CD4-positive, alpha-beta memory T cell (primary cell): Measurements from ENCODE around the gene ZNF628. TPM values are rescaled to one million over a fixed set of nuclear protein-coding genes. Genes with fewer than 3 reads are reported as not detected.

Experiments
- CTCF ChIA-PET: fragments of 350-600 bp; sonication (Branson Sonifier 250); formaldehyde crosslinking; loops from one replicate; lab custom pipeline; 2021; ENCODE audit warnings: inconsistent platforms; ENCODE audit not compliant: partially characterized antibody; lab: Charles Lee
- POLR2A ChIA-PET: fragments of 350-600 bp; sonication (Branson Sonifier 250); formaldehyde crosslinking; loops from one replicate; lab custom pipeline; 2021; ENCODE audit not compliant: partially characterized antibody; lab: Charles Lee
- DNase-seq, 5 donors: peaks; one replicate each; pipeline versions ENCODE4 v3.0.0 to v3.0.0-alpha.2; 2020 to 2022; ENCODE audit warnings: mixed read lengths in 1 of 5
- H3K27ac ChIP-seq: one replicate; pipeline ENCODE4 v1.7.0; 2013; ENCODE audit warnings: low read depth, low read length
- H3K27me3 ChIP-seq: 2 replicates; pipeline ENCODE4 v1.7.0; 2013; ENCODE audit warnings: mild to moderate bottlenecking, low read length, moderate library complexity; ENCODE audit not compliant: insufficient read depth
- H3K36me3 ChIP-seq: 2 replicates; pipeline ENCODE4 v1.7.0; 2013; ENCODE audit warnings: mild to moderate bottlenecking, low read length, moderate library complexity; ENCODE audit not compliant: insufficient read depth
- H3K4me1 ChIP-seq: 2 replicates; pipeline ENCODE4 v1.7.0; 2013; ENCODE audit warnings: mild to moderate bottlenecking, low read length, moderate library complexity; ENCODE audit not compliant: insufficient read depth
- H3K4me3 ChIP-seq, 2 donors: one replicate each; pipeline ENCODE4 v1.7.0; 2013; ENCODE audit warnings: low read length in 2 of 2, mild to moderate bottlenecking in 1 of 2
- H3K9me3 ChIP-seq, 2 donors: one replicate each; pipeline ENCODE4 v1.7.0; 2013; ENCODE audit warnings: low read length in 2 of 2, control low read depth in 1 of 2; ENCODE audit not compliant: control insufficient read depth in 1 of 2
- H3K27ac Mint-ChIP-seq, 7 donors: one replicate each; pipeline ENCODE4 v1.8.0; 2020 to 2021; ENCODE audit warnings: mixed read lengths in 7 of 7, mild to moderate bottlenecking in 6 of 7, inconsistent platforms in 3 of 7, moderate library complexity in 3 of 7
- H3K27me3 Mint-ChIP-seq, 2 donors: one replicate each; pipeline ENCODE4 v1.8.0; 2020 to 2021; ENCODE audit warnings: mixed read lengths in 2 of 2
- H3K36me3 Mint-ChIP-seq, 2 donors: one replicate each; pipeline ENCODE4 v1.8.0; 2020 to 2021; ENCODE audit warnings: mixed read lengths in 2 of 2, inconsistent platforms in 1 of 2, mild to moderate bottlenecking in 1 of 2
- H3K4me1 Mint-ChIP-seq, 4 donors: one replicate each; pipeline ENCODE4 v1.8.0; 2020 to 2021; ENCODE audit warnings: mixed read lengths in 4 of 4, mild to moderate bottlenecking in 1 of 4
- H3K4me3 Mint-ChIP-seq, 8 donors: one replicate each; pipeline ENCODE4 v1.8.0; 2020 to 2021; ENCODE audit warnings: mixed read lengths in 8 of 8, mild to moderate bottlenecking in 7 of 8, moderate library complexity in 6 of 8, inconsistent platforms in 3 of 8
- H3K9me3 Mint-ChIP-seq, 8 donors: one replicate each; pipeline ENCODE4 v1.8.0; 2020 to 2021; ENCODE audit warnings: mixed read lengths in 8 of 8, mild to moderate bottlenecking in 5 of 8, inconsistent platforms in 3 of 8, moderate library complexity in 1 of 8
- intact Hi-C: fragments of 100-400 bp; cut with micrococcal nuclease; formaldehyde crosslinking; loops from one replicate; pipeline ENCODE4 v1.15.1; 2023
- polyA plus RNA-seq, 2 donors: library from polyadenylated mRNA; unstranded; fragments of 300-500 nt; fragmentation: Illumina TruSeq; gene quantifications; one replicate each; pipeline ENCODE4 v1.2.3, GENCODE V29; 2021
- total RNA-seq, 2 experiments: library from RNA; stranded (reverse); gene quantifications; one replicate each; pipeline ENCODE4 v1.2.3, GENCODE V29; 2021

The ZNF628 gene
- 1 to 10 TPM; 8.1 to 9.1 TPM for total RNA-seq
- under 1 TPM in 1 of 2 donors, not detected in 1; 0.47 TPM for polyA plus RNA-seq

DNA sequence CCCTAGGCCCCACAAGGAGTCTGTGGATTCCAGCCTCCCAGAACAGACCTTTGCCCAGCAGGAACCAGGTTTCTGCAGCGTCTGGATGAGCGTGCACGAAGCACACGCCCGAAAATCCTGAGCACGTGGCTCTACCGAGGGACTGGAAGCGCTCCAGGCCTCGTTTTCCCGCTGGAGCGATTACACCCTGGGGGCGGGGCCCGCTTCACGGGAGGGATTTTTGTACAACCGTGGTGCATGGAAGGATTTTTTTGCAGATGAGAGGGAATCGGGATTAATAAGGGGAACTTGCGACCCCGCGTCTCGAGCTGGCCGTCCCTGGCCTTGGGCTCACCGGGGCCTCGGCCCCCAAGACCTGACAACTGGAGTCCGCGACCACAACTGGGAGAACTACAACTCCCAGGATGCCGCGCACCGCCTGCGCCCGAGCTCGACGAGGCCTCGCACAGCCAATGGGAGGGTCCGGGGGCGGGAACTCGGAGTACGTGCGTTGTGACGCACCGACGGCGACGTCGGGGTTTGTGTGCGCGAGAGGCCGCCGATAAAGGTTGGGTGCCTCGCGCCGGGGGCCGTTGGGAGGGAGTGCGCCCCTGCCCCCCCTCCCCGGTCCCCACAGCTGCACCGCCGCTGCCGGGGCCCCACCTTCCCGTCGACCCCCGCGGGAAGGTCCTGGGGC, at the start of gene ZNF628:
Gene ZNF628 (plus strand): TSS at position 518 of the 676 bp plus-strand sequence. CDS start 3,294 bp downstream, outside the sequence.
- no peaks in the 10 kb centered on the region for H3K27me3 ChIP-seq
- peak within 1 kb of the TSS; percentile 65 to 84 for H3K4me3 ChIP-seq
- H3K36me3 ChIP-seq, result no peaks in the 10 kb centered on the region
- peaks cover 19 to 42% (median 29%) of the 10 kb centered on the region in 4 donors for H3K4me1 Mint-ChIP-seq
- CTCF ChIA-PET, result interaction anchor here (0.7 to 6.1 kb wide), 13 partner anchors 8 to 335 kb away, joined by 3 to 42 read pairs (median 4); partner anchors contain the start of genes ISOC2, KMT5C, ZNF784 and ZNF865
- H3K9me3 Mint-ChIP-seq, result no peaks in the 10 kb centered on the region
- intact Hi-C loops, result loop anchor here (1.0 kb wide), 7 partner anchors 9 to 359 kb away; partner anchors contain the start of genes FIZ1, HSPBP1, ISOC2 and NAT14
- peak; percentile 97 to 98 (median 97) for DNase-seq
- H3K27ac Mint-ChIP-seq, result peak within 1 kb of the TSS; percentile 90 to 97 (median 94)
- no peaks in the 10 kb centered on the region for H3K27me3 Mint-ChIP-seq
- H3K27ac ChIP-seq, result peak within 1 kb of the TSS; percentile 71
- POLR2A ChIA-PET, result interaction anchor here (0.6 to 3.0 kb wide), 30 partner anchors 9 to 1013 kb away, joined by 3 to 36 read pairs (median 8); partner anchors contain the start of genes CCDC106, FIZ1, ISOC2 and KMT5C
- H3K36me3 Mint-ChIP-seq, result peaks cover 14 to 15% of the 10 kb centered on the region in 2 donors
- H3K4me3 Mint-ChIP-seq, result peak within 1 kb of the TSS; percentile 88 to 93 (median 90)
- no peaks in the 10 kb centered on the region for H3K9me3 ChIP-seq
- peaks cover 22% of the 10 kb centered on the region for H3K4me1 ChIP-seq

DNA sequence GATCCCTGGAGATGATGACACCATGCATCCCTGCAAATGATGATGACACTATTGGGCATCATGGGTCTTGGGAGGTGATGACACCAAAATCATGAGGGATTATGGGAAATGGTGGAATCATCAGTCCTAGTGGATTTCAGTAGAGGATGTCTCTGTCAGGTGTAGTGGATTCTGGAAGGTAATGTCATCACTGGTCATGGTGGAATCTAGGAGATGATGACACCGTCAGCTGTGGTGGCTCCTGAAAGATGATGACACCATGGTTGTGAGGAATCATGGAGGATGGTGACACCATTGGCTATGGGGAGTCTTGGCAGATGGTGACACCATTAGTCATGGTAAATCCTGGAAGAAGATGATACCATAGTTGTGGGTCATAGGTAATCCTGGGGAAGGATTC, 45.2 kb upstream of the ZNF628 start:
- no peak for DNase-seq
- Histone ChIP-seq H3K9me3 (no peaks in the 10 kb centered on the region), H3K27me3 (peaks cover 6% of the 10 kb centered on the region), H3K4me1 (no peaks in the 10 kb centered on the region), H3K4me3 (no peak overlapping the region), H3K36me3 (no peaks in the 10 kb centered on the region), H3K27ac (no peak overlapping the region)
- no peak overlapping the region for H3K4me3 Mint-ChIP-seq
- ChIA-PET CTCF (no interaction called here), POLR2A (no interaction called here)
- H3K36me3 Mint-ChIP-seq, result peaks cover 0 to 6% of the 10 kb centered on the region in 2 donors
- H3K4me1 Mint-ChIP-seq, result peaks cover 0 to 2% (median under 1%) of the 10 kb centered on the region in 4 donors
- peaks cover 0 to 3% (median 0%) of the 10 kb centered on the region in 8 donors for H3K9me3 Mint-ChIP-seq
- H3K27ac Mint-ChIP-seq, result no peak overlapping the region
- intact Hi-C loops, result no loop called here
- peaks cover 18 to 30% of the 10 kb centered on the region in 2 donors for H3K27me3 Mint-ChIP-seq

DNA sequence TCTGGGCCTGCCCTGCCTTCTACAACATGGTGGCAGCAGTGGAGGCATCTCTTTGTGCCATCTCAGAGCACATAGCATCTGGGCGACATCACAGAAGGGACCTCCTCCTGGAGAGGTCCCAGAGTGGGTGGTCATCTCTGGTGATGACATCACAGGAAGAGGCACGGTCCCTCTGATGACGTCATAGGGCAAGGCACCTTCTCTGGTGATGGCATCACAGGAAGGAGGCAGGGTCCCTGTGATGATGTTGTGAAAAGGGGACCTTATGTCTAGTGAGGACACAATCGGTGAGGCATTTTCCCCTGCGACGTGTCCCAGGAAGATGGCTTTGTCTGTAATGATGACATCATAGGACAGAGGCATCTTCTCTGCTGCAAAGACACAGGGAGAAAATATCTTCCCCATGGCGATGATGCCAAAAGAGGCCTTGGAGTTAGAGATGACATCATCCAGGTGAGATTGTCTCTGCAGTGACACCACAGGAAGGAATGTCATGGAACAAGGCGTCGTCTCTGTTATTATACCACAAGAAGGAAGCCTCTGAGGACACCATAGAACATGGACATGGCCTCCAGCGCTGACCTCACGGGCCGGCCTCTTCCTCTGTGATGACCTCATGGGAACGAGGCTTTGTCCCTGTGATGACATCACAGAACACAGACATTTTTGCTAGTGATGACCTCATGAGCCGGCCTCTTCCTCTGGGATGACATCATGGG, 44.0 kb upstream of the ZNF628 start:
- peaks cover 27 to 40% of the 10 kb centered on the region in 2 donors for H3K27me3 Mint-ChIP-seq

DNA sequence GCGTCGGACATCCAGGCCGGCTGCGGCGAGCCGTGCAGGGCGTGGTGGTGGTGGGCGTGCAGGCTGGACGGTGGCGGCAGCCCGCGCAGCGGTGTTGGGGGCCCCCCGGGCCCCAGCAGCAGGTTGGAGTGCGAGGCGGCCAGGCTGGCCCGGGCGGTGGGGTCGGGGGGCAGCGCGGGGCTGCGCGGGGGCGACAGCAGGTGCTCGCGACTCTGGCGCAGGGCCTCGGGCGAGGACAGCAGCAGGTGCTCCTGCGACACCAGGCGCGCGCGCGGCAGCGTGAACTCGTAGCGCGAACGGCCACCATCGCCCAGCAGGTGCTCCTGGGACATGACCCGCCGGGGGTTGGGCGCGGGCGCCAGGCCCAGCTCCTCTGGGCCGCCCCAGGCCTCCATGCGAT, 43.1 kb upstream of the ZNF628 start:
- H3K27me3 ChIP-seq, result peaks cover 9% of the 10 kb centered on the region
- Mint-ChIP-seq H3K36me3 (peaks cover 0 to 6% of the 10 kb centered on the region in 2 donors), H3K4me1 (peaks cover 0 to 2% (median under 1%) of the 10 kb centered on the region in 4 donors), H3K27me3 (peaks cover 28 to 40% of the 10 kb centered on the region in 2 donors), H3K27ac (no peak overlapping the region), H3K4me3 (no peak overlapping the region), H3K9me3 (peaks cover 0 to 3% (median 0%) of the 10 kb centered on the region in 8 donors)
- no peak for DNase-seq
- POLR2A ChIA-PET, result no interaction called here
- no peaks in the 10 kb centered on the region for H3K36me3 ChIP-seq
- CTCF ChIA-PET, result no interaction called here
- no peaks in the 10 kb centered on the region for H3K4me1 ChIP-seq
- H3K9me3 ChIP-seq, result no peaks in the 10 kb centered on the region
- H3K4me3 ChIP-seq, result no peak overlapping the region
- H3K27ac ChIP-seq, result no peak overlapping the region
- intact Hi-C loops, result no loop called here

More for the DNA sequence above, 44.0 kb upstream of the ZNF628 start:
- H3K4me1 Mint-ChIP-seq, result peaks cover 0 to 2% (median under 1%) of the 10 kb centered on the region in 4 donors
- no peaks in the 10 kb centered on the region for H3K9me3 ChIP-seq
- intact Hi-C loops, result no loop called here
- no peaks in the 10 kb centered on the region for H3K36me3 ChIP-seq
- peaks cover 0 to 6% of the 10 kb centered on the region in 2 donors for H3K36me3 Mint-ChIP-seq
- H3K27ac ChIP-seq, result no peak overlapping the region
- no peak overlapping the region for H3K4me3 Mint-ChIP-seq
- peaks cover 0 to 3% (median 0%) of the 10 kb centered on the region in 8 donors for H3K9me3 Mint-ChIP-seq
- ChIA-PET CTCF (no interaction called here), POLR2A (no interaction called here)
- H3K4me1 ChIP-seq, result no peaks in the 10 kb centered on the region
- H3K27me3 ChIP-seq, result peaks cover 6% of the 10 kb centered on the region
- no peak overlapping the region for H3K27ac Mint-ChIP-seq
- no peak overlapping the region for H3K4me3 ChIP-seq
- DNase-seq, result no peak

DNA sequence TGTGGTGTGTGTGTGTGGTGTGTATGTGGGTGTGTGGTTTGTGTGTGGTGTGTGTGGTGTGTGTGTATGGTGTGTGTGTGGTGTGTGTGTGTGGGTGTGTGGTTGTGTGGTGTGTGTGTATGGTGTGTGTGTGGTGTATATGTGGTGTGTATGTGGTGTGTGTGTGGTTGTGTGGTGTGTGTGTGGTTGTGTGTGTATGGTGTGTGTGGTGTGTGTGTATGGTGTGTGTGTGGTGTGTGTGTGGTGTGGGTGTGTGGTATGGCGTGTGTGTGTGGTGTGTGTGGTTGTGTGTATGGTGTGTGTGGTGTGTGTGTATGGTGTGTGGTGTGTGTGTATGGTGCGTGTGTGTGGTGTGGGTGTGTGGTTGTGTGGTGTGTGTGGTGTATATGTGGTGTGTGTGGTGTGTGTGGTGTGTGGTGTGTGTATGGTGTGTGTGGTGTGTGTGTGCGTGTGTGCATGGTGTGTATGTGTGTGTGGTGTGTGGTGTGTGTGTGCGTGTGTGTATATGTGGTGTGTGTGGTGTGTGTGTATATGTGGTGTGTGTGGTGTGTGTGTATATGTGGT, 42.0 kb upstream of the ZNF628 start:
- peaks cover 21% of the 10 kb centered on the region for H3K27me3 ChIP-seq

DNA sequence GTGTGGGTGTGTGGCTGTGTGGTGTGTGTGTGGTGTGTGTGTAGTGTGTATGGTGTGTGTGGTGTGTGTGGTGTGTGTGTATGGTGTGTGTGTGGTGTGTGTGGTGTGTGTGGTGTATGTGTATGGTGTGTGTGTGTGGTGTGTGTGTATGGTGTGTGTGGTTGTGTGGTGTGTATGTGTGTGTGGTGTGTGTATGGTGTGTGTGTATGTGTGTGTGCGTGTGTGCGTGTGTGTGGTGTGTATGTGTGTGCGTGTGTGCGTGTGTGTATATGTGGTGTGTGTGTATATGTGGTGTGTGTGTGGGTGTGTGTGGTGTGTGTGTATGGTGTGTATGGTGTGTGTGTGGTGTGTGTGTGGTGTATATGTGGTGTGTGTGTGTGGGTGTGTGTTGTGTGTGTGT, 41.4 kb upstream of the ZNF628 start:
- no peaks in the 10 kb centered on the region for H3K9me3 ChIP-seq
- H3K4me3 ChIP-seq, result no peak overlapping the region
- intact Hi-C loops, result no loop called here
- no peaks in the 10 kb centered on the region for H3K4me1 ChIP-seq
- peaks cover 0 to 12% of the 10 kb centered on the region in 2 donors for H3K36me3 Mint-ChIP-seq
- H3K9me3 Mint-ChIP-seq, result peaks cover 0 to 3% (median 0%) of the 10 kb centered on the region in 8 donors
- no peaks in the 10 kb centered on the region for H3K36me3 ChIP-seq
- peaks cover 36 to 47% of the 10 kb centered on the region in 2 donors for H3K27me3 Mint-ChIP-seq
- ChIA-PET POLR2A (no interaction called here), CTCF (no interaction called here)
- no peak overlapping the region for H3K27ac ChIP-seq
- DNase-seq, result no peak
- H3K4me3 Mint-ChIP-seq, result no peak overlapping the region
- peaks cover 0 to 4% (median 3%) of the 10 kb centered on the region in 4 donors for H3K4me1 Mint-ChIP-seq
- H3K27me3 ChIP-seq, result peaks cover 23% of the 10 kb centered on the region
- no peak overlapping the region for H3K27ac Mint-ChIP-seq

More for the DNA sequence above, 42.0 kb upstream of the ZNF628 start:
- Mint-ChIP-seq H3K27ac (no peak overlapping the region), H3K4me1 (peaks cover 0 to 2% (median under 1%) of the 10 kb centered on the region in 4 donors), H3K27me3 (peaks cover 32 to 43% of the 10 kb centered on the region in 2 donors), H3K4me3 (no peak overlapping the region), H3K9me3 (peaks cover 0 to 3% (median 0%) of the 10 kb centered on the region in 8 donors), H3K36me3 (peaks cover 0 to 12% of the 10 kb centered on the region in 2 donors)
- no peak for DNase-seq
- H3K9me3 ChIP-seq, result no peaks in the 10 kb centered on the region
- POLR2A ChIA-PET, result no interaction called here
- no peak overlapping the region for H3K27ac ChIP-seq
- H3K4me3 ChIP-seq, result no peak overlapping the region
- CTCF ChIA-PET, result no interaction called here
- H3K36me3 ChIP-seq, result no peaks in the 10 kb centered on the region
- intact Hi-C loops, result no loop called here
- H3K4me1 ChIP-seq, result no peaks in the 10 kb centered on the region
